Omental fat pad (tissue), 4 donors: ENCODE results near the gene ESYT2. TPM values are rescaled to one million over a fixed set of nuclear protein-coding genes. Genes with fewer than 3 reads are reported as not detected.
A peak's percentile ranks its signal among the peaks of the same experiment; 100 is the strongest.

ENCODE experiments used
- ATAC-seq: fragments of 150-250 bp; one replicate; pipeline ENCODE4 v1.9.1; 2016; ENCODE audit warnings: mild to moderate bottlenecking, moderate library complexity; ENCODE audit not compliant: low FRiP score
- DNase-seq: peaks from one replicate; pipeline ENCODE4 v3.0.0-alpha.2; 2019; ENCODE audit warnings: low spot score
- total RNA-seq, 4 donors: library from RNA; depleted of rRNA; stranded (reverse); fragments of >200 nt; gene quantifications; one replicate each; pipeline ENCODE4 v1.1.0, GENCODE V29; 2016
- TF ChIP-seq, protein P1 (sequence below), 3 donors: fragments of 450-650 bp; IDR thresholded peaks; one replicate each; pipeline ENCODE4 v1.5.1; 2016 to 2017; ENCODE audit warnings: antibody characterized with exemption in 3 of 3, mild to moderate bottlenecking in 3 of 3, moderate library complexity in 2 of 3

The ESYT2 gene
- total RNA-seq, 4 donors from 2014 or later = 81.9 to 151 (median 112) TPM

DNA sequence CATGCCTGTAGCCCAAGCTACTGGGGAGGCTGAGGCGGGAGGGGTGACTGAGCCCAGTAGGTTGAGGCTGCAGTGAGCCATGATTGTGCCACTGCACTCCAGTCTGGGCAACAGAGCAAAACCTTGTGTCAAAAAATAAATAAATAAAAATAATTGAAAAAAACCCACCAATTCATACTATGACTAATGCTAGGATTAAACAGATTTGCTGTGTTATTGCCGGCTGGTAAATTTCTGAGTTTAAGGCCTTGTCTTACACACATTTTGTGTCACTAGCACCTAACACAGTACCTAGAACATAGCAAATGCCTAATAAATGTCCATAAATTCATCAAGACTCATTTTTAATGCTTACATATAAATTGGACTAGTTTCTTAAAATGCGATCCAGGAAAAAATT, 8.7 kb downstream of the ESYT2 start:
- TF ChIP-seq, protein P1, sequence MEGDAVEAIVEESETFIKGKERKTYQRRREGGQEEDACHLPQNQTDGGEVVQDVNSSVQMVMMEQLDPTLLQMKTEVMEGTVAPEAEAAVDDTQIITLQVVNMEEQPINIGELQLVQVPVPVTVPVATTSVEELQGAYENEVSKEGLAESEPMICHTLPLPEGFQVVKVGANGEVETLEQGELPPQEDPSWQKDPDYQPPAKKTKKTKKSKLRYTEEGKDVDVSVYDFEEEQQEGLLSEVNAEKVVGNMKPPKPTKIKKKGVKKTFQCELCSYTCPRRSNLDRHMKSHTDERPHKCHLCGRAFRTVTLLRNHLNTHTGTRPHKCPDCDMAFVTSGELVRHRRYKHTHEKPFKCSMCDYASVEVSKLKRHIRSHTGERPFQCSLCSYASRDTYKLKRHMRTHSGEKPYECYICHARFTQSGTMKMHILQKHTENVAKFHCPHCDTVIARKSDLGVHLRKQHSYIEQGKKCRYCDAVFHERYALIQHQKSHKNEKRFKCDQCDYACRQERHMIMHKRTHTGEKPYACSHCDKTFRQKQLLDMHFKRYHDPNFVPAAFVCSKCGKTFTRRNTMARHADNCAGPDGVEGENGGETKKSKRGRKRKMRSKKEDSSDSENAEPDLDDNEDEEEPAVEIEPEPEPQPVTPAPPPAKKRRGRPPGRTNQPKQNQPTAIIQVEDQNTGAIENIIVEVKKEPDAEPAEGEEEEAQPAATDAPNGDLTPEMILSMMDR (IDR thresholded peaks at IDR 0.05) = no peak
- ATAC-seq (no peak), DNase-seq (no peak)

DNA sequence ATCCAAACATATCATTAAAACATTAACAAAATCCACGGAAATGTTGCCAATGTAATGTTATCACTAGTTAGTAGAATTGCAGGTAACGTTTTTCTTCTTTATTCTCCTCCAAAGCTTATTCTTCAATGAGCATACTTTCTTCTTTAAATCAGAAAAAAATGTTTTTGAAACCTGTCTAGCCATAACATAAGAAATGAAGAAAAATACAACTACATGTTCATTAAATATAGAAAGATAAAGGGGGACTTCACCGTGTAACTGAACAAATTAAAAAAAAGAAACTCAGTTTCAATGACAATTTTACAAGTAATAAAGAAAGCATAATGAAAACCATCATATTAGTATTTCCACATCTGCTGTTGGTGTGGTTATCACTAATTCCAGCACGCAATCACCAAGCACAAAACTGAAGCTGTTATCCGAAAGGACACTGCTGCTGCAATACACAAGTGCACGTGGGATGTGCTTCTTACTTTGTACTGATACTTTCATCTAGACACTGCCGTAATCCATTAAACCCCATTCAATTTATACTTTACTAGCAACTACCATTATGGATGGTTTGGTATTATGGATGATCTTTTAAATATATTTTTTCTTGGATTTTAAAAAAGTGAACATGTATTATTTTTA, 9.6 kb downstream of the ESYT2 start:
- no peak for DNase-seq
- TF ChIP-seq, protein P1 (IDR thresholded peaks at IDR 0.05) = no peak
- no peak for ATAC-seq

DNA sequence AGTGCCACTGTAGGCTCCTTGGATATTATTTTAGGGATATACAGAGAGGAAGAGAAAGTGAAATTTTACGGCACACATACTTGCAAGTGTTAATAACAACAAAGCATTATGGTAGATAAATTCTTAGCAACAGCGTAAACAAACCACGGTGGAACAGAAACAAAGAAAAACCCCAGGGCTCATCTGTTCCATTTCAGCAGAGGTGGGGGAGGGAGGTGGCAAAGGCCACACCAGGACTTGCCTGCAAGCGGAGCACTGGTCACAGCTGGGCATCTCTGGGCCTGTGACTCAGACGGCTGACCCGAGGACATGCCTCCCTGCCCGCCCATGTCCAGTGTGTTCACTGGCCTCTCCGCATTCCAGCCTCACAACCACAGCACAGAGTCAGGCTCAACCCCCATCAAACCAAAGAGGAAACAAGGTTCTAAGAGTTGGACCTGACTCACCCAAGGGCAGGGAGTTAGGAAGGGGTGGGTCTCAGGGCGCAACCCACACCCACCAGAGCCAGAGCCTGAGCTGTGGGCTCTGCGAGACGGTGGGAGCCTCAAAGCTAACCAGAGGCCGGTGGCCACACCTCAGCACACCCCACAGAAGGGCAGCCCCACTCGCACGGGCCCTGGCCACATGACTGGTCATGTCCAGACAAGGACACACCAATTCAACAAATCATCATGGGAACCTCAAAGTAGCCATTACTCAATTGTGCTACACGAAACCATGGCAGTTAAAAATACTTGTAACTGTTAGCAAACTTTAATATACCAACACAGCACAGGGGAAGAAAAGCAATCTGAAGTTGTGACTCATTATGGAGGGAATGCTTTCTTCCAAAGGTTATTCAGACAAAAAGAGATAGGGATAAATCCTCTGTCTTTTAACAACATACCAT, 10.7 kb downstream of the ESYT2 start:
- ATAC-seq (peak; percentile 94), DNase-seq (peak; percentile 62)
- TF ChIP-seq, protein P1 (IDR thresholded peaks at IDR 0.05) = no peak

DNA sequence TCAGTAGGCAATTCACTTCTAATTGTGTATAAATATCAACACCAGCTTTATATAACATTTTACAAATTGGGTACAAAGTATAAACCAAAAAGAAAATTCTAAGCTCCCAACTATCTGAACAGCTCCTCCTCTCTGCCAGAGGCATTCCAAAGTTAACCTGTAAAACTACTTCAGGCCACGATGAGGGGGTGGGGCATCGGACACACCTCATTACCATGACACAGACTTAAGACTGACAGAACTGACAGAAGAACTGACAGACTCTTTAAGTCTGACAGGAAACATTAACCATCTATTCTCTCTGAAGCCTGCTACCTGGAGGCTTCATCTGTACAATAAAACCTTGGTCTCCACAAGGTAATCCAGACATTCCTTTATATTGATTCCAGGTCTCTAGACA, 12.3 kb downstream of the ESYT2 start:
- no peak for ATAC-seq
- DNase-seq = no peak
- TF ChIP-seq, protein P1 (IDR thresholded peaks at IDR 0.05) = no peak

DNA sequence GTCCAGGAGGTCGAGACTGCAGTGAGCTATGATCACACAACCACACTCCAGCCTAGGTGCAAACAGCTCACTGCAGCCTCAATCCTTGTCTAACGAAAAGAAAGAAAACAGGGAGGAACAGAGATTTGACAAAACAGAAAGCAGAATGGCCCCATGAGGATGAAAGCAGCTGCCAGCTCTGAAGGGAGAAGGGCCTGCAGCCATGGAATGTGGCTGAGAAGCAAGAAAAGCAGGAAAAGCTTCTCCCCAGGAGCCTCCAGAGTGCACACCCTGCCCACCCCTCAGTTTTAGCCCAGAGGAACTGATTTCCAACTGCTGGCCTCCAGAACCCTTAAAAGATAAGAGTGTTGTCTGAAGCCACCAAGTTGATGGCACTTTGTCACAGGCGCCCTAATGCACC, 13.0 kb downstream of the ESYT2 start:
- no peak for ATAC-seq
- TF ChIP-seq, protein P1 (IDR thresholded peaks at IDR 0.05) = no peak
- DNase-seq = no peak

DNA sequence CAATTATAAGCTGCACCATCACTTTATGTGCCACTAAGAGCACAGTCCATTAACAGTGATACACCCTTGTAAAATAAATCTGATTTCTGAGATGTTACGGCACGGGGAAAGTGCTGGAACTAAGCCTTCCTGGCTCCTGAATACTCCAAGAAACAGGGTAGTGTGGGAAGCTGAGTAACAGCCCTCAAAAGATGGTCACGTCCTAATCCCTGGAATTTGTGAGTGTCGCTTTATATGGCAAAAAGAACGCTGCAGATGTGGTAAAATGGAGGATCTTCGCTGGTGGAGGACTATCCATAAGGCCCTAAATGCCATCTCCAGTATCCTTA, 13.5 kb downstream of the ESYT2 start:
- TF ChIP-seq, protein P1 (IDR thresholded peaks at IDR 0.05) = no peak
- DNase-seq (no peak), ATAC-seq (no peak)
